HG02610 (cell line): ENCODE measurements around the gene PRDM5.
A peak's percentile ranks its signal among the peaks of the same experiment; 100 is the strongest.
"Not testable (repeated sequence)": the region's sequence is repeated elsewhere in the genome, so short reads cannot be mapped to it uniquely, and the experiment has no call there.

ENCODE experiments used
- ATAC-seq: cut with Tn5 transposase; IDR thresholded peaks from one replicate; pipeline ENCODE4 v1.9.1; 2021; ENCODE audit warnings: mild to moderate bottlenecking, moderate library complexity; ENCODE audit not compliant: unreplicated experiment

PRDM5 gene

DNA sequence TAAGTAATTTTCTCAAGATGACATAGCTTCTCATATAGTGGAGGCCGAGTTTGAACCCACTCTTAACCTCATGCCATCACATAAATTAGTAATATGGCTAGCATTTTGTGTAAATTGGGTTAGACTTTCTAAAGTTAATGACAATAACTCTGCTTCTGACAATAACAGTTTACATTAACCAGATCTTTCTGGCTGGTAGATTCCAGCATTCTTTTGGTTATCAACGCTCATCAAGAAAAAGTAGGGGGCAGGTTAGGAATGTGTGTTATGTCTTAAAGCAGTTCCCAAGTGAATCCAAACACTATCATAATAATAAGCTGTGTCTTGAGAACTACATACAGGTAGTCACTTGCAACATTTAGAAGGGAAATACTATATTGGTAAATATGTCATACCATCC is 162.5 kb downstream of the PRDM5 start:
- ATAC-seq, result no peak

DNA sequence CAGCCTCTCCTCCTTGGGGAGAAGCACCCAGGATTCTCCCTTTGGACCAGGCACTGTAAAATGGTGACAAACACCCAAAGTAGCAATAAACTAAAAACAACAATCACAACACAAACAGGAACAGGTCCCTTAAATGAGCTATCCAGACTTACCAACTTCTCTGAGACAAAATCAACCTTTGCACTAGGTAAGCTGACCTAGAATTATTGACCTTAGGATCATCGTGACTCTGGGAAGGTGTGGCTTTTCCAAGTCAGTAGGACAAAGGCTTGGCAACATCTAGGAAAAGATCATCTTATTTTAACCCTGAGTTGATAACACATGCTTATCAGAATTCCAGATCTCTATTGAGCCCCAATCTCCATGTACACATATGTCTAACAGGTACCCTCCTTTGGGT is 166.7 kb downstream of the PRDM5 start:
- ATAC-seq, result no peak

DNA sequence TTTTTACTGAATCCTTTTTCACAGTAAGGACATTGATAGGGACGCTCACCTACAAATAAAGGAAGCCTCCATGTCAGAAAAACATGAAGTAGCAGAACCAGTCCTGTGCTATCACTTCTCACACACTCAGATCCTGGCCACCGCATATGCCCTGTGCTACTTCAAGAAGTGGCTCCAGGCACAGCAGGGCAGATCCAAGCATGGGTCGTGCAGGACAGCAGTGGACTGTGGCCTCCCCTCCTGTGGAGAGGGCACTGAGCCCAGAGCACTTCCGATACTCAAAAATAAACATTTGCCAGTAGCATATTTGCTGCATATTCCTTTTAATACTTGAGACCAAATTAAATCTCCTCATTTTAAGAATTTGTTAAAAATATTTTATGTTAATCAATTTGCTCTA is 167.9 kb downstream of the PRDM5 start:
- ATAC-seq, result no peak

DNA sequence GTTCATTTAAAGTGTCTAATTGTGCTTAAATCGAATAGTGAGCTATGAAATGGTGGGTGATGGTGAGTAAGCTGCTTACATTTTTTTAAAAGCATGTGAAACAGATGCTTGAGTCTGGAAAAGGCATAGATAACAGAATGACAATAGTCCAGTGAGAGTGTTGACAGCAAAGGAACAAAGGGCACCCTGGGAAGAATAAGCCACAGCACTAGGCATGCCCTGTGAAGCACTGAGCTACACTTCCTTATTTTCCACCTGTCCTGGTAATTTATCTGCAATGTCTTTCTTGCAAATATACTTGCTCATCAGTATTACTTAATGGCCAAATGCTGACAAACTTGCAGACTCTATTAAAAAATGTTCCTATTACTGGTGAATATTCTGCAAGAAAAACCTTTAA is 168.7 kb downstream of the PRDM5 start:
- no peak for ATAC-seq

DNA sequence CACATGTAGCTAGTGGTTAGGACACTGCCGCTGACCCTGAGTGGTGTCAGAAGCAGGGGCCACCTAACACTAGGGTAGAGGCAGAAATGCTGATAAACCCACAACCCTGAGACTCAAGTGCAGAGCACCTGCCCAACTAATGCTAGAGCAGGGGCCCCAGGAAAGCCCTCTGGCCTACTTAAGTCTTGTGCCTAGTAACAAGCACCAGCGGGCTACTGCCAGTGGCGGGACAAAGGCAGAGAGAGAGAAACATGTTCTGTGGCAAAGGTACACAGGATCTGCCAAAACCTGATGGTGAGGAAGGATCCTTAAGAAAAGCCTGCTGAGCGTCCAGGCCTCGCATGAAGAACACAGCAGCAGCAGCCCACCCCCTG is 172.4 kb downstream of the PRDM5 start:
- ATAC-seq, result no peak

DNA sequence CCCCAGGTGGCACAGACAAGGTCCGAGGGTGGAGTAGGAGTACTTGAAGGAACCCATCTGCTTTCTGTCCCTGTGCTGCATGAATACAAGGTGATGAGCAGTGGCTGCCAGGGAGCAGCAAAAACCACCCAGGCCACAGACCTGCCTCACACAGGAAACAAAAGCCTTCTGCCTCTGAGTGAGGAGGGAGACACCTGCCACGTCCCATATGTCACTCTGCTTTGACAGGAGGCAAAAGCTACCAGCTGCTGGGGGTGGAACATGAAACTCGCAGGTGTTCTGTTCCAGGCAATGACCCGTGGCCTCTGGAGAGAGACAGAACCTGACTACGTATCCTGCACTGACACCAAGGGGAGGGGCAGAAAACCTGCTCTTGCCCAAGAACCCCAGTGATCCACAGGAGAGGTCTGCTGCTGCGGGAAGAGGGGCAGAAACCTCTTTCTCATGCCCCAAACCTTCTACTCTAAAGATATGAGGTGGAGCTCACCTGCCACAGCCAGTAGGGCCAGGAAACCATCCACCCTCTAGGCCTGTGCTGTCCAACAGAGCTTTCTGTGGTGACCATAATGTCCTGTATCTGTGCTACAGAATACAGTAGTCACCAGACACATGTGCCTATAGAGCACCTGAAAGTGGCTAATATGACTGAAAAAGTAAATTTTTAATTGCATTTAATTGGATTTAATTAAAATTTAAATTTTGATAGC is 172.9 kb downstream of the PRDM5 start:
- ATAC-seq, result peak; percentile 97

DNA sequence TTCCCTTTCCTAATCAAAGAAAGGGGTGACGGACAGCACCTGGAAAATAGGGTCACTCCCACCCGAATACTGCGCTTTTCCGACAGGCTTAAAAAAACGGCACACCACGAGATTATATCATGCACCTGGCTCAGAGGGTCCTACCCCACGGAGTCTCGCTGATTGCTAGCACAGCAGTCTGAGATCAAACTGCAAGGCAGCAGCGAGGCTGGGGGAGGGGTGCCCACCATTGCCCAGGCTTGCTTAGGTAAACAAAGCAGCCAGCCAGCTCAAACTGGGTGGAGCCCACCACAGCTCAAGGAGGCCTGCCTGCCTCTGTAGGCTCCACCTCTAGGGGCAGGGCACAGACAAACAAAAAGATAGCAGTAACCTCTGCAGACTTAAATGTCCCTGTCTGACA is 180.9 kb downstream of the PRDM5 start:
- ATAC-seq, result not testable (repeated sequence)

DNA sequence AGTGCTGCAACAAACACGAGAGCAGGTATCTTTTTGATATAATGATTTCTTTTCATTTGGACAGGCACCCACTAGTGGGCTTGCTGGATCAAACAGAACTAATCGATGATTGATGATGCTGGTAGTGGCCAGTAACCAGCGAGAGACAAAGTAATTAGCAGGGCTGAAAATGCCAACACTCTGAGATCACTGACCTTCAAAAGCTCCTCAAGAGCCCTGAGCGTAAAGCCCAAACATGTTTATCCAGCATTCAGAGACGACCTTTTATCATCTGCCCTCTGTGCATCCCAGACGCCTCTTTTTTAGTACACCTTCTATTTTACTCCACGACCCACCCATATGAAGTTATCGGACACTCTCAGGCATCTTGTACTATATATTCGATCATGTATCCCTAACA is 186.2 kb downstream of the PRDM5 start:
- no peak for ATAC-seq

DNA sequence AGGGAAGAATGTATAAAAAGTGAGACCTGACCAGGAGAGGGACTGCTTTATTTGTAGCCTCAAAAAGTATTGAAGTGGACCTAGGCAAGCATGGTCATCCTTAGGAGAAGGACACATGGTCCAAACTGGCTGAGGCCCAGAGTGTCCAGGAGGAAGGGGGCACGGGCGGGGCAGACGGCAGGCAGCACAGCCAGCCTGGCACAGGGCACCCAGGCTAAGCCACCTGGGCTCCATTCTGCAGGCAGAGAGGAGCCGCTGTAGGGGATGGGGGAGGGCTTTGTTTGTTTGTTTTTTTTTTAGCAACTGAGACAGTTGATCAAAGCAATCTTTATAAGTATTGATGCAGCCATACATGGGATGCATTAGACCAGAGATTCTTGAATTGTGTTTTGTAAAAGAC is 188.6 kb downstream of the PRDM5 start:
- ATAC-seq, result no peak

DNA sequence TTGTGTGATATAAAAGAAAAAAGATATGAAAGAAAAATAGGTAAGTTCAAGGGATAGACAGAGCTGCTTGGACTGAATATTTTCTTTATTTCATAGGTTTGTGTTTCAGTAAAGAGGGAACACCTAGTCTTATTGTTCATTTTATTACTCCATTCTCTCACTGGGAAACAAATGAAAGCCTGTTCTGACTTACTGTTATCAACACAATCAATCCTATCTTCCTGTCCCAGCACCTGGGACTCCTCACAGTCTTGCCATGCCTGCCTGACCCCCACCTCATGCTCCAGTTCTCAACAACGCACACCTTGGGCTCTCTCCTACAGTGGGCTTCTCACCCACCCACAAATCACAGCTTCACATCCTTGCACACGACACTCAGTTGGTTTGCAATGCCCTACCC is 189.5 kb downstream of the PRDM5 start:
- no peak for ATAC-seq

DNA sequence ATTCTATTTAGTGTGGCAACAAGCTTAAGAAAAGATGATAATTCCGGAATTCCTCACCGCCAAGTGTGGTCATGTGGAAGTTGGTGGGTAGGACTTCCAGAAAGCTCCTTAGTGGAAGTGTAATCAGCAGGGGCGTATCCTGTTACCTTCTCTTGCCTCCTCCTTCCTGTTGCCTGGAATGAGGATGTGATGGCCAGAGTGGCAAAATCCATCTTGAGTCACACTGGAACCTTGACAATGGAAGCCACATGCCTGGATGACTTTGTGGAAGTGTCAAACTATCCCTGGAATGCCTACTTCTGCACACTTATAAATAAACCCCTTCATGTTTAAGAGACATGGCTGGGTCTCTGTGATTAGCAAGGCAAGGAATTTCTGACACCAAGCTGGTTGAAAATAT is 191.0 kb downstream of the PRDM5 start:
- no peak for ATAC-seq

DNA sequence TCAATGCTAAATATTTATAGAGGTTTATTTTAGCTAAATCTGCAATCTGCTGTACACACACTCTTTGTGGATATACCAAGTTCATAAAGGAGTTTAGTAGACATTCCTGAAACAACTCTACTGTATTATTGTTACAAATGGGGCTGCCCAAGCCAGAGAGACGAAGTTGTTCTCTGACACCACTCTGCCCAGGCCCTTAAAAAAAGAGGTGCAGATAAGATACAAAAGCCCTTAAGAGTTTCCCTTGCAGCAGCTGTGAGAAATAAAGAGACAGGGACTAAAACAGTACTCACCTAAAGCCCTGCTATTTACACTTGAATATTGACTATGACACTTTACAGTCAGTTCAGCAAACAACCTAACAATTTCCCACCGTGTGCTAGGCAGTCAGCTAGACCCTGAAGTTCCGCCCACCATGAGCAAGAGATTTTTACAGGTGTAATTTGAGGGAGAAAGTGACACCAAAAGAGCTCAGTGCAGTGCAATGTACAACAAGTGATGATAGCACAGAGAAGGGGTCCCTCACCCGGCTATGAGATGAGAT is 191.7 kb downstream of the PRDM5 start:
- no peak for ATAC-seq

DNA sequence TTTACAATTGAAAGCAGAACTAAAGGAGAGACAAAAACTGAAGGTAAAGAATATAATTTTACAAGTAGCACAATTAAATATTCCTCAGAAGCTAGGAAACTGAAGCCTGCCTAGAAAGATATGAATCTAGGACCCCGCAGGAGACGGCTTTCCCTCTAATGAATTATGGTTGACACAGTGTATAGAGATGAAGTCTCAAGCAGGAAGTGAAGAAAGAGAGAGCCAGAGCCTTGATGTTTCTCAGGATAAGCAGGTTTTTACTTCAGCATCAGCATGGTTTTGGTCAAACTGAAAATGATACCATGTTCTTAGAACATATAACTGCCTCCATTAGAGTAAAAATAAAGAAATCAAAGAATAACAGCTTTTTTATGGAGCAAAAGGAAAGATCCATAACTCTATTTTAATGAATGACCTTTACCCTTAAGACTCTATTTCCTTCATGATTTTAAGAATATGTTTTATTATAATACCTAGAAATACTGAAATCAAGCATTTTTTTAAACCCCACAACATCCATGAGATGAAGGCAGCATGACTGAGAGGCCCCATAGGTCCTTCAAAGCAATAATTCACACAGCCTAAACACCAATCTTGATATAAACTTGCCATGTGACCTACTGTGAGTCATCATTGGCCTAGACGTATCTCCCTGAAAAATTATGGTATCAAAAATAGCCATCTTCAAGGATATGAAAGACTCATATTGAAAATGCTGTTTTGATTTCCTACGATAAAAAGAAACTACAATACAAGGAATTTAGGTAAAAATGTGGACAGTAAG is 193.4 kb downstream of the PRDM5 start:
- ATAC-seq, result no peak

DNA sequence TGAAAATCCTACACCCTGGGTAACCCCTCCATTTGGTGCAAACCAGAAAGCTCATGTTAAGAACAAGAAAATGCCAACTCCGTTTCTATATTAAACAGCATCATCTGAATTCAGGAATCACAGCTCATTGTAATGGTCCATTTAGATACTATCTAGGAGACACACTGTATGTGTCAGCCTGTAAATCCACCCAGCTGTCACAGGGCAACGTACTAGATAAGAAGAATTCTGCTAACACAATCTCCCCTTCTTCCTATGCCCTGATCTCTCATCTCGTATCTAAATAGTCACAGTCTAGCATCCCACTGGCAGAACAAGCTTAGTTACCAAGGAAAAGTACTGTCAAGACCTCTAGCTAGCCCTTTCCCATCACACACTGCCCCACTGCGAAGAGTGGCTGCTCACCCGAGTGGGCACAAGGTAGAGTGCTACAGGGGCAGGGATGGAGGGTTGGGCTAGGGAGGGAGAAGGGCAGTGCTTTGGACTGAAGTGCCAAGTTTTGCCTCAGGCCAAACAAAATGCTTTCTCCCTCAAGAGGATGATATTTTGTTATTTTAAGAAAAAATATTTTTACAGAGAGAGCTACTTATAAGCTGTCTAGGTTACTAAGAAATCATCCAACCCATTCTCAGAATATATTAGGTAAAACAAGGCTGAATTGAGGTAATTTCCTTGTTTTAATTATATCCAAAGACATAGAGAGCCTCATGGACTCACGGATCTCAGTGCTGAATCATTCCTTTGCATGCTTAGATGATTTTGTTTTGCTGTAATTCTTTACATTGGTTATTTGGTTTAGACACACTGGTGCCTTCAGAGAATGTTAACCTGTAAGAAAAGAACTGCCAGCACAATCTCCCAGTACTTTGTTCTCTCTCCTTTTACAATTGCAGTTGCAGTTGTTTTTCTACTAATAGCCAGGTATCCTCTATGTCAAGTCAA is 196.6 kb downstream of the PRDM5 start:
- ATAC-seq, result no peak

DNA sequence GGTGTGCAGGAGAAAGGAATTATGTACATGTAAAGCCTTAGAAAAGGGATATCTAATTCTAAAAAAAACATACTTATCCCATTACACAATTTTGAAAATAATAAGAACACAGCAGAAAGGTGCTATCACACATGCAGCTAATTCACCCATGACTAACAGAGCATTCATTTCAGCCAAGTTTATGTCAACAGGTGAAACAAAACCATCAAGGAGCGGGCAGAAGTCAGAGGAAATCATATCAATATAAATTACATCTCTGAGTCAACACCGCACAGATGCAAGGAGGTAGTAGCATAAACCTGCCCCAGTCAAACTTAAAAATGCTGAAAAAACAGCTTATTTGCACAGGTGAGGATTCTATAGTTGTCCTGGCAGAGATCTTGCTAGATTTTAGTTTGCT is 197.9 kb downstream of the PRDM5 start:
- ATAC-seq, result no peak

DNA sequence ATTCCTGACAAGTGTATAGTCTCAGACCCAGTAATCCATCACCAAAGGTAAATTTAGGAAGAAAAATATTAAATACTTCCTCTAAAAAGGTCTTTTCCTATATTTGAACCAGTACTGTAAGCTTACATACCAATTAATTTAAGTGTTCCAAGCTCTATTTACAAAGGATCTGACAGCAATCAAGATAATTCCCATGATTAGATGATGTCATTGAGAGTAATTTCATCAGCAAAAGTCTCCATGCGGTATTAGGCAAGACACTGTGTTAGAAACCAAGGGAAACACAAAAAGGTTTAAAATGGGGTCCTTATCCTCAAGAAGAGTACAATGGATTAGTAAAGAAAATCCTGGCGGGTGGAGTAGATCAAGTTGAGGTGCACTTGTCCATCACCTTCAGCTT is 198.5 kb downstream of the PRDM5 start:
- ATAC-seq, result no peak

DNA sequence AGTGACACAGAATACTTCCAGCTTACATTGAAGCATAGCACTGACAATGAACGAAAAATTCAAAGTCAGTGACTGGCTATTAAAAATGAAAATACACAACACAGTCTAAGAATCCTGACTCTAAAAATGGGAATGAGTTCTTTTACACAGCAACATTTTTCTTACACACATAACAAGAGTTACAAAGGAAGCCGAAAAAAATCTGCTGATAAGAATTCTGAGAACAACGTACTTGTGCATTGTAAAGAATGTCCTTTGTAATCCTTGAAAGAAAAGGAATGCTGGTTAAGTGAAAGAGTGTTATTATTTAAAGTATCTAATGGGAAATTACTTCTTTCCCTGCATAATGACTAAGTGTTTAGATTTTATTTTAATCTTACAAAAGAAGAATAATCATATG is 199.4 kb downstream of the PRDM5 start:
- ATAC-seq, result no peak

DNA sequence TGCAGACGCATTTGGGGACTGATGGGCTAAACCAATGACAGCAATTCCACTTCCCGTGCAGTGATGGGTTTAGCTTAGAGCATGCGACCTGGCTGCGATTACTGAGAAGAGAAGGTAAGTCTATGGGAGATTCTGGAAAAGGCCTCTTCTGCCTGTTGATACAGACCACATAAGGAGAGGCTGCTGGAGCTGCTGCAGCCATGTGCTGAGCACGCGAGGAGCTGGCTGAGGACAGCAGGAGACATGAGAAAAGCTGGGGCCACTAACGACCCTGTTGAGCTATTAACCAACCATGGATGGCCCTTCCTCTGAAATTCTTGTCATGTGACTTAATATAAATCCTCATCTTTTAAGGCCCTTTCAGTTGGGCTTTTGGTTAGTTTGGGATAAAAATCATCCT is 199.9 kb downstream of the PRDM5 start:
- no peak for ATAC-seq

DNA sequence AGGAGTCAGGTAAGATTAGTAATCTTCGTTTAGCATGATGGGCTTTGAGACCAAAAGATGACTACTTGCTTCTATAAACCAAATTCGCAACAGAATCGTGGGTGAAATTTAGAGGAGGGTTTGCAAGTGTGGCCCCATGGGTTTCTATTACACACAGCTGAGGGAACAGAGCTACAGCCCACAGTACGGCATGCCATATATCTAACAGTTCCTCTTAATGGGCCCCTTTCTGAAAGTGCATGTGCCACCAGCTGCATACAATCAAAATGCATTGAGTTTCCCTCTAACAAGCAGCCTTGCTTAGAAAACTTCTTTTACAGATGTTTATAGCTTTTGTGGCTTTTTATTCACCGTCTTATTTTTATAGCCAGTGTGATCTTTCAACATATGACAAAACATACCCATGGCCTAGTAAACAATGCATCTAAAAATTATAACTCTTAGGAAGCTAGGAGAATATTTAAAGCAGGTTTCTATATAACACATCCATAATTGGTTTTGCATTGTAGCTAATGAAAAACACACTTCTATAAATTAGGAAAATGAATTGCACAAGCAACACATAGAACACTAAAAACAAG is 202.1 kb downstream of the PRDM5 start:
- ATAC-seq, result no peak

DNA sequence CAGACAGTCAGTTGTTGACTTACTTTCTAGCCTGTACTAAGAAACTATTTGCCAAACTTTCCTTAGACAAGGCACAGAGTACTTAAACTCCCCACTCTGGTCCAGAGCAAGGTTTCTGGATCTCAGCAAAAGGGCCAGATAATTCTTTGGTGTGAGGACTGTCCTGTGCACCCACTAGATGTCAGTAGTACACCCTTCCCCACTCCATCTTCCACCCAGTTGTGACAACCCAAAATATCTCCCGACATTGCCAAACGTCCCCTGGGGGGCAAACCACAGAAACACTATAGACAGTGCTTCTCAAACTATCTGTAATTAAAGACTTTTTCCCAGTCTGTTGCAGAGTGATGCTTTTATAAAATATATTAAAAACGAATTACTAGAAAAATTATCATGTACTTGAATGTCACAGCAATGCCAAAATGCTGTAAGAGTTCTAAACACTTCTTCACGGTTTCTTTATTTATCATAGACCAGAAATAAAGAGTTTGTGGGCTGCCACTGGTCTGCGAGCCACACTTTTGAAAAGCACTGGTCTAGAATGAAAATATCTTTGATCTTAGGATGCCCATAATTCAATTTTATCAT is 203.5 kb downstream of the PRDM5 start:
- ATAC-seq, result peak; percentile 80

DNA sequence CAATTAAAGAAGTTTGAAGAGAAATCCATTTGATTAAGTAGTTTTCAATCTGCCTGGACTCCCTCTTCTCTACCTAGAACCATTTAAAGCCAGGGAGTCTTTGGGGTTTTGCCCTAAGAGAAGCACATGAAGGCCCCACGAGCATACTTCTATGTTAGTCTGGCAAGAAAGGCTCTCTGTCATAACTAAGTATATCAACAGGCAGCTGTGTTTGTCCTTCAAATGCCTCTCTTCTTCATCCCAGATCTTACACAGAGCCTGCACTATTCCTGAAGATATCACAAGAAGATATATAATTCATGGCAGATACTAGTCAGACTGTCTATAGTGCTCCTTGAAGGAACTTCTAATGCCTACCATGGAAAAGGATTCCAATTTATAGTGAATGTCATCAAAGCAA is 206.2 kb downstream of the PRDM5 start:
- ATAC-seq, result no peak
